Thymus (tissue), 11 donors: Measurements from ENCODE around the gene MAD2L2. TPM values are rescaled to one million over a fixed set of nuclear protein-coding genes. Genes with fewer than 3 reads are reported as not detected.

Source experiments
- DNase-seq, 9 donors: peaks; one replicate each; pipeline ENCODE4 v3.0.0-alpha.2; 2013; ENCODE audit warnings: low spot score in 9 of 9, low read depth in 6 of 9, missing footprints in 1 of 9
- H3K27ac ChIP-seq, 2 donors: one replicate each; pipeline ENCODE4 v1.5.1; 2013; ENCODE audit warnings: control low read depth in 1 of 2, low read depth in 1 of 2, low read length in 1 of 2, mild to moderate bottlenecking in 1 of 2, moderate library complexity in 1 of 2
- H3K27me3 ChIP-seq, 2 donors: one replicate each; pipeline ENCODE4 v1.5.1; 2013; ENCODE audit warnings: low read length in 1 of 2; ENCODE audit not compliant: control insufficient read depth in 2 of 2, insufficient read depth in 1 of 2
- H3K36me3 ChIP-seq, 2 donors: one replicate each; pipeline ENCODE4 v1.5.1; 2013; ENCODE audit warnings: low read length in 1 of 2, mild to moderate bottlenecking in 1 of 2, moderate library complexity in 1 of 2; ENCODE audit not compliant: control insufficient read depth in 2 of 2, insufficient read depth in 2 of 2
- H3K4me1 ChIP-seq, 2 donors: one replicate each; pipeline ENCODE4 v1.5.1; 2013; ENCODE audit warnings: low read length in 2 of 2; ENCODE audit not compliant: control insufficient read depth in 2 of 2, insufficient read depth in 2 of 2
- H3K4me3 ChIP-seq, 2 donors: one replicate each; pipeline ENCODE4 v1.5.1; 2013; ENCODE audit warnings: low read length in 2 of 2, control low read depth in 1 of 2, mild to moderate bottlenecking in 1 of 2
- H3K9me3 ChIP-seq, 2 donors: one replicate each; pipeline ENCODE4 v1.5.1; 2013; ENCODE audit warnings: low read length in 1 of 2, mild to moderate bottlenecking in 1 of 2; ENCODE audit not compliant: control insufficient read depth in 2 of 2, insufficient read depth in 1 of 2
- WGBS: extraction: QIAGEN DNeasy Blood & Tissue Kit; methylation state at CpG from one replicate; pipeline ENCODE4 v1.1.7; 2013; 5-methylcytosine and 5-hydroxymethylcytosine counted together
- polyA plus RNA-seq: library from polyadenylated mRNA; stranded (reverse); fragments of 200-250 nt; gene quantifications from one replicate; pipeline ENCODE4 v1.2.3, GENCODE V29; 2013
- total RNA-seq: library from RNA; stranded (reverse); fragments of 120-200 nt; gene quantifications from one replicate; pipeline ENCODE4 v1.2.4, GENCODE V29; 2013
- donor health status: healthy.

Gene MAD2L2
- total and polyA plus RNA-seq, 2 donors, result 49.6 to 61.6 TPM

- 2% methylated on average over 66 of the region's 66 CpGs for WGBS
- Histone ChIP-seq H3K4me1 (peaks cover 5% of the 10 kb centered on the region in 2 donors), H3K36me3 (peaks cover 0 to 22% of the 10 kb centered on the region in 2 donors), H3K27me3 (peaks cover 0 to 39% of the 10 kb centered on the region in 2 donors), H3K4me3 (peak overlapping the region; percentile 30 to 74), H3K27ac (peak overlapping the region; percentile 32 to 74), H3K9me3 (no peaks in the 10 kb centered on the region)
- DNase-seq, result peak in 1 of 9 donors; percentile 57
These were observed 16.4 kb downstream of the MAD2L2 start for GRCh38 chr1:11664336-11665065.

GRCh38 chr1:11661103-11661502 is 19.8 kb downstream of the MAD2L2 start:
- no peak overlapping the region for H3K4me3 ChIP-seq
- 95% methylated on average over 17 of the region's 17 CpGs for WGBS
- peaks cover 5% of the 10 kb centered on the region in 2 donors for H3K4me1 ChIP-seq
- peaks cover 0 to 17% of the 10 kb centered on the region in 2 donors for H3K36me3 ChIP-seq
- H3K9me3 ChIP-seq, result no peaks in the 10 kb centered on the region
- H3K27ac ChIP-seq, result no peak overlapping the region
- no peak for DNase-seq
- H3K27me3 ChIP-seq, result peaks cover 0 to 41% of the 10 kb centered on the region in 2 donors

DNA sequence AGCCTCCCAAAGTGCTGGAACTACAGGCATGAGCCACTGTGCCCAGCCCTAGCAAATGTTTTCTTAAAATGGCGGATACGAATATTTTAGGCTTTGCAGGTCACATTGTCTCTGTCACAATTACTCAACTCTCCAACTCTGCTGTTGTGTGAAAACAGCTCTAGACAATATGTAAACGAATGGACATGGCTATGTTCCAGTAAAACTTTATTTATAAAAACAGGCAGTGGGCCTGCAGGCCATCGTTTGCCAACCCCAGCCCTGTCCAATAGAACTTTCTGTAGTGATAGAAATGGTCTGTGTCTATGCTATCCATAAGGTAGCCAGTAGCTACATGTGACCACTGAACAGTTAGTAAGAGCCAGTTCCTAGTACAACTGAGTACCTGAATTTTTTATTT is 21.2 kb downstream of the MAD2L2 start:
- Histone ChIP-seq H3K27me3 (peaks cover 3 to 46% of the 10 kb centered on the region in 2 donors), H3K4me1 (peaks cover 12 to 13% of the 10 kb centered on the region in 2 donors), H3K27ac (no peak overlapping the region), H3K9me3 (no peaks in the 10 kb centered on the region), H3K4me3 (no peak overlapping the region), H3K36me3 (peaks cover 0 to 17% of the 10 kb centered on the region in 2 donors)
- no peak for DNase-seq
- WGBS, result 93% methylated on average over 4 of the region's 4 CpGs

- H3K27me3 ChIP-seq, result peaks cover 14 to 47% of the 10 kb centered on the region in 2 donors
- WGBS, result 98% methylated on average over 23 of the region's 23 CpGs
- no peak overlapping the region for H3K4me3 ChIP-seq
- H3K36me3 ChIP-seq, result peaks cover 0 to 17% of the 10 kb centered on the region in 2 donors
- peaks cover 7 to 8% of the 10 kb centered on the region in 2 donors for H3K4me1 ChIP-seq
- DNase-seq, result no peak
- H3K9me3 ChIP-seq, result no peaks in the 10 kb centered on the region
- H3K27ac ChIP-seq, result no peak overlapping the region
These were observed 22.4 kb downstream of the MAD2L2 start for GRCh38 chr1:11658542-11658941.

GRCh38 chr1:11657654-11658053 is 23.3 kb downstream of the MAD2L2 start:
- Histone ChIP-seq H3K4me1 (peaks cover 7 to 8% of the 10 kb centered on the region in 2 donors), H3K4me3 (no peak overlapping the region), H3K9me3 (no peaks in the 10 kb centered on the region), H3K27ac (no peak overlapping the region), H3K36me3 (peaks cover 0 to 17% of the 10 kb centered on the region in 2 donors), H3K27me3 (peaks cover 18 to 47% of the 10 kb centered on the region in 2 donors)
- WGBS, result 97% methylated on average over 6 of the region's 6 CpGs
- DNase-seq, result no peak

DNA sequence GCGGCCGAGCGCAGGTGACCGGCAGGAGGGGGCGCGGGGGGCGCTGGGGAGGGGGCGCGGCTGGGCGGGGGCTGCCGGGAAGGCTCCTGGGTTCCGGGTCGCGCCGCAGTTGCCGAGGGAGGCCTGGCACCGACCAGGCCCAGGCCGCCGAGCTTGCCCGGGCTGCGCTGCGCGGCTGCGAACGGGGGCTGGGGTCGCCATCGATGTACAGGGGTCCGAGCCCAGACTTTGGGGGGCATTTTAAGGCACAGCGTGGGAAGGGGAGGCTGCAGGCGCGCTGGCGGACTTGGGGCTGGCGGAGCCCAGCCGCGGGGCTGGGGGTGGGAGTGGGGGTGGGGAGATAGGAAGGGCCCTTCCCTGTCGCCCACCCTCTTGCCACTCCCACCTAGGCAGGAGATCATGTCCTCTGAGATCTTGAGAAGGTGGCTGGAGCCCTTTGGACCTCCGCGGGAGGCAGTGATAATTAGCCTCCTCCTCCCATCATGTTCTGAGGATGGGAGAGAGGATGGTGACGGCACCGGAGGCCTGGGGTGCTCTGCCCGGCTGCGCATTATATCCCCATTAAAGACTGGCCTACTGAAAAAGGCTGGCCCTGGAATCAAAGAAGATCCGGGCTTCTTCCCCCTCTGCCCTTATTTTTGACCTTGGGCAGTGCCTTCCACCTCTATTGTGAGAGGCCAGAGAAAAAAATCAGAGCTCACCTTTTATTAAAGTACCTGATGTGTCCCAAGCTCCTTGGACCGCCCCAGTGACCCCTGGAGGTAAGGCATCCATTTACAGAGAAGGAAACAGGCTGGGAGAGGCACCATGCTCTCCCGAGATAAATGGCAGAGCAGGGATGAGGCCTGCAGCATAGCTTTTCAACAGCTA is 25.8 kb downstream of the MAD2L2 start:
- H3K4me3 ChIP-seq, result peak overlapping the region; percentile 15 to 68
- H3K36me3 ChIP-seq, result peaks cover 0 to 7% of the 10 kb centered on the region in 2 donors
- peaks cover 10% of the 10 kb centered on the region in 2 donors for H3K4me1 ChIP-seq
- DNase-seq, result no peak
- H3K27me3 ChIP-seq, result peaks cover 34 to 58% of the 10 kb centered on the region in 2 donors
- no peaks in the 10 kb centered on the region for H3K9me3 ChIP-seq
- 14% methylated on average over 45 of the region's 45 CpGs for WGBS
- H3K27ac ChIP-seq, result no peak overlapping the region

GRCh38 chr1:11654137-11654938 is 26.6 kb downstream of the MAD2L2 start, which contains the start of the genes FBXO2 and FBXO44:
Gene FBXO2, minus strand, starts transcription at chr1:11654429. Its CDS starts 89 bp downstream, at chr1:11654340.
Gene FBXO44, plus strand, starts transcription at chr1:11654877. Its CDS starts 959 bp downstream, at chr1:11655836.
- peak within 1 kb of the TSS; percentile 15 to 68 for H3K4me3 ChIP-seq
- peaks cover 0 to 7% of the 10 kb centered on the region in 2 donors for H3K36me3 ChIP-seq
- H3K27ac ChIP-seq, result peak within 1 kb of the TSS in 1 of 2 donors; percentile 69
- peaks cover 41 to 67% of the 10 kb centered on the region in 2 donors for H3K27me3 ChIP-seq
- peak in 2 of 9 donors; percentile 35 to 41 for DNase-seq
- 10% methylated on average over 94 of the region's 94 CpGs for WGBS
- H3K9me3 ChIP-seq, result no peaks in the 10 kb centered on the region
- peaks cover 12 to 13% of the 10 kb centered on the region in 2 donors for H3K4me1 ChIP-seq

DNA sequence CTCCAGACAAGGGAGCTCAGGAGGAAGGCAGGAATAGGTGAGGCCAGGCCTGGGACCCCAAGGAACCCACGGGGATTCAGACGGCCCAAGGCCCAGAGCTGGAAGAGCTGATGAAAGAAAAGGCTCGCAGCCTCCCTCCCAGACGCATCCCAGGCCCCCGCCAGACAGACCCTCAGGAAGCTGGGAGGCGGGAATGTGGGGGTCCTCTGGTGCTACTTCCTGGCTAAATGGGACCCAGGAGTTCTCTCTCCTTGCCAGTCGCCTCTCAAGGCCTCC is 27.1 kb downstream of the MAD2L2 start:
- WGBS, result 91% methylated on average over 7 of the region's 7 CpGs
- Histone ChIP-seq H3K4me1 (peaks cover 12 to 13% of the 10 kb centered on the region in 2 donors), H3K9me3 (no peaks in the 10 kb centered on the region), H3K4me3 (peak overlapping the region in 1 of 2 donors; percentile 68), H3K27me3 (peaks cover 45 to 72% of the 10 kb centered on the region in 2 donors), H3K27ac (peak overlapping the region in 1 of 2 donors; percentile 43), H3K36me3 (peaks cover 0 to 6% of the 10 kb centered on the region in 2 donors)
- DNase-seq, result no peak
